ENCODE measurements around the gene KIF15.
"Not testable (repeated sequence)": the region's sequence is repeated elsewhere in the genome, so short reads cannot be mapped to it uniquely, and the experiment has no call there.

Gene KIF15

GRCh38 chr3:44761424-44762169 is at the start of gene KIF15, which contains the start of gene KIAA1143:
Gene KIF15, plus strand, starts transcription at chr3:44761794. Its CDS starts 72 bp downstream, at chr3:44761866.
Gene KIAA1143, minus strand, starts transcription at chr3:44761619. Its CDS starts 17 bp downstream, at chr3:44761602.
- peak; percentile 67 for DNase-seq

- DNase-seq, result peak; percentile 65
Measured at GRCh38 chr3:44712455-44713075, 49.0 kb upstream of the KIF15 start, which contains the start of gene ZNF502. Gene ZNF502, plus strand, starts transcription at chr3:44712660. Its CDS starts 7,602 bp downstream, at chr3:44720262.

GRCh38 chr3:44721231-44722102 is 40.1 kb upstream of the KIF15 start:
- no peak for DNase-seq

GRCh38 chr3:44722103-44722401 is 39.5 kb upstream of the KIF15 start:
- no peak for DNase-seq

- peak; percentile 81 for DNase-seq
Measured at GRCh38 chr3:44729384-44729910, 32.1 kb upstream of the KIF15 start, which contains the start of gene ZNF501. Gene ZNF501, plus strand, starts transcription at chr3:44729635. Its CDS starts 4,787 bp downstream, at chr3:44734422.

- DNase-seq, result no peak
Measured at GRCh38 chr3:44734646-44735168, 26.9 kb upstream of the KIF15 start.

GRCh38 chr3:44761101-44761423 is 532 bp upstream of the KIF15 start:
- no peak for DNase-seq

GRCh38 chr3:44762170-44762677 is 630 bp downstream of the KIF15 start:
- no peak for DNase-seq

GRCh38 chr3:44762690-44763089 is 1.1 kb downstream of the KIF15 start:
- DNase-seq, result no peak

- DNase-seq, result no peak
Measured at GRCh38 chr3:44764248-44764647, 2.7 kb downstream of the KIF15 start.

- no peak for DNase-seq
Measured at GRCh38 chr3:44771424-44772098, 10.0 kb downstream of the KIF15 start.

- DNase-seq, result no peak
Measured at GRCh38 chr3:44772099-44772442, 10.5 kb downstream of the KIF15 start.

GRCh38 chr3:44782891-44783290 is 21.3 kb downstream of the KIF15 start:
- DNase-seq, result no peak

- no peak for DNase-seq
Measured at GRCh38 chr3:44795197-44795596, 33.6 kb downstream of the KIF15 start.

GRCh38 chr3:44802011-44802410 is 40.4 kb downstream of the KIF15 start:
- no peak for DNase-seq

GRCh38 chr3:44803298-44803697 is 41.7 kb downstream of the KIF15 start:
- DNase-seq, result no peak

GRCh38 chr3:44805960-44806359 is 44.4 kb downstream of the KIF15 start:
- no peak for DNase-seq

GRCh38 chr3:44814751-44815150 is 53.2 kb downstream of the KIF15 start:
- no peak for DNase-seq

GRCh38 chr3:44816334-44816733 is 54.7 kb downstream of the KIF15 start:
- DNase-seq, result not testable (repeated sequence)

- DNase-seq, result not testable (repeated sequence)
Measured at GRCh38 chr3:44821206-44821605, 59.6 kb downstream of the KIF15 start.

- no peak for DNase-seq
Measured at GRCh38 chr3:44825264-44825925, 63.8 kb downstream of the KIF15 start.

- no peak for DNase-seq
Measured at GRCh38 chr3:44827196-44827595, 65.6 kb downstream of the KIF15 start.

Data from DMS153 (cell line).